HCT116 (cell line): ENCODE data around the gene PRC1. TPM values are rescaled to one million over a fixed set of nuclear protein-coding genes. Genes with fewer than 3 reads are reported as not detected.

Source experiments
- ATAC-seq: fragments of 200-7000 bp; cut with Tn5 transposase; 2 replicates; pipeline ENCODE4 v1.9.1; 2020; ENCODE audit warnings: mild to moderate bottlenecking, moderate library complexity
- BruUV-seq: library from RNA; stranded (reverse); fragments of 400-500 nt; replicated peaks from 2 replicates; lab custom pipeline; 2021; lab: Mats Ljungman, UMichigan
- CTCF ChIA-PET: fragments of 300-600 bp; sonication (Branson Sonifier 250); formaldehyde crosslinking; loops from one replicate; lab custom pipeline; 2021; ENCODE audit warnings: antibody characterized with exemption; lab: Charles Lee
- POLR2A ChIA-PET: fragments of 300-600, 350-600 bp; sonication (Branson Sonifier 250); formaldehyde crosslinking; loops from one replicate; lab custom pipeline; 2021; ENCODE audit warnings: antibody characterized with exemption; lab: Charles Lee
- RAD21 ChIA-PET, 2 experiments: fragments of 300-600 bp; sonication (Branson Sonifier 250); formaldehyde crosslinking; loops; one replicate each; lab custom pipeline; 2023; ENCODE audit warnings: low total read pairs in 2 of 2; ENCODE audit not compliant: uncharacterized antibody in 2 of 2, unreplicated experiment in 2 of 2, low non-redundant PET in 1 of 2; lab: Charles Lee
- DNase-seq: peaks from one replicate; pipeline ENCODE4 v3.0.0-alpha.2; 2010; ENCODE audit warnings: low read depth, low spot score
- H2AFZ ChIP-seq: fragments of 200-600 bp; shearing (Covaris generic), sonication (generic); 2 replicates; pipeline ENCODE4 v1.6.1; 2017; ENCODE audit warnings: low read depth, mixed run types, mixed read lengths, antibody characterized with exemption, low read length; ENCODE audit not compliant: poor library complexity, severe bottlenecking
- H3K27ac ChIP-seq: 2 replicates; pipeline ENCODE4 v1.5.1; 2012; ENCODE audit warnings: low read depth, low read length
- H3K27me3 ChIP-seq: fragments of 200-600 bp; sonication (generic); 2 replicates; pipeline ENCODE4 v1.6.1; 2016; ENCODE audit warnings: mixed run types, low read length, mixed read lengths; ENCODE audit not compliant: insufficient read depth
- H3K36me3 ChIP-seq, 2 experiments: fragments of 200-500 bp in 1 of 2; fragments of 200-600 bp in 1 of 2; sonication (Bioruptor generic) in 1 of 2; sonication (generic) in 1 of 2; 2 replicates each; pipeline versions ENCODE4 v1.5.1 to v1.6.1; 2014 to 2016; ENCODE audit warnings: low read length in 2 of 2, inconsistent platforms in 1 of 2, mixed read lengths in 1 of 2, mixed run types in 1 of 2; ENCODE audit not compliant: insufficient read depth in 2 of 2, control insufficient read depth in 1 of 2
- H3K4me1 ChIP-seq, 2 experiments: fragments of 200-600 bp in 1 of 2; sonication (generic) in 1 of 2; 2 replicates each; pipeline versions ENCODE4 v1.5.1 to v1.6.1; 2012 to 2017; ENCODE audit warnings: low read length in 2 of 2, inconsistent platforms in 1 of 2, mild to moderate bottlenecking in 1 of 2, mixed read lengths in 1 of 2, mixed run types in 1 of 2, moderate library complexity in 1 of 2; ENCODE audit not compliant: insufficient read depth in 2 of 2, control insufficient read depth in 1 of 2
- H3K4me2 ChIP-seq: fragments of 200-600 bp; sonication (generic); 2 replicates; pipeline ENCODE4 v1.6.1; 2017; ENCODE audit warnings: mixed run types, low read length, mixed read lengths
- H3K4me3 ChIP-seq, 2 experiments: fragments of 200-600 bp in 1 of 2; sonication (generic) in 1 of 2; replicated peaks in 1 of 2; 2 replicates each; pipeline ENCODE4 v1.5.1; 2011 to 2016; ENCODE audit warnings: low read length in 2 of 2, control low read depth in 1 of 2, low read depth in 1 of 2, mild to moderate bottlenecking in 1 of 2, mixed read lengths in 1 of 2, mixed run types in 1 of 2
- H3K79me2 ChIP-seq: fragments of 200-600 bp; sonication (generic); 2 replicates; pipeline ENCODE4 v1.6.1; 2017; ENCODE audit warnings: mild to moderate bottlenecking, mixed run types, low read length, moderate library complexity, mixed read lengths; ENCODE audit not compliant: insufficient read depth
- H3K9ac ChIP-seq: fragments of 200-600 bp; sonication (generic); 2 replicates; pipeline ENCODE4 v1.6.1; 2016; ENCODE audit warnings: low read length, mixed read lengths
- H3K9me2 ChIP-seq: fragments of 200-600 bp; sonication (generic), shearing (Covaris generic); 2 replicates; pipeline ENCODE4 v1.6.1; 2017; ENCODE audit warnings: mixed run types, mild to moderate bottlenecking, moderate library complexity; ENCODE audit not compliant: insufficient read depth
- H3K9me3 ChIP-seq, 2 experiments: fragments of 200-500 bp in 1 of 2; fragments of 200-600 bp in 1 of 2; sonication (Bioruptor generic) in 1 of 2; sonication (generic) in 1 of 2; 2 replicates each; pipeline ENCODE4 v1.6.1; 2014 to 2017; ENCODE audit warnings: low read length in 2 of 2, mixed read lengths in 2 of 2, inconsistent platforms in 1 of 2, low read depth in 1 of 2, mild to moderate bottlenecking in 1 of 2, mixed run types in 1 of 2, moderate library complexity in 1 of 2; ENCODE audit not compliant: control insufficient read depth in 1 of 2, insufficient read depth in 1 of 2
- H4K20me1 ChIP-seq: fragments of 200-600 bp; sonication (generic), shearing (Covaris generic); 2 replicates; pipeline ENCODE4 v1.6.1; 2017; ENCODE audit warnings: mixed run types, mild to moderate bottlenecking, moderate library complexity; ENCODE audit not compliant: insufficient read depth
- ATF3 ChIP-seq: IDR thresholded peaks from 2 replicates; pipeline ENCODE4 v1.6.1; 2012
- CBX3 ChIP-seq: IDR thresholded peaks from 2 replicates; pipeline ENCODE4 v1.6.1; 2012; ENCODE audit warnings: low read depth
- EGR1 ChIP-seq: IDR thresholded peaks from 2 replicates; pipeline ENCODE4 v1.6.1; 2012; ENCODE audit warnings: low read depth
- ELF1 ChIP-seq: IDR thresholded peaks from 2 replicates; pipeline ENCODE4 v1.6.1; 2012; ENCODE audit warnings: low read depth, borderline replicate concordance
- EZH2phosphoT487 ChIP-seq: fragments of 200-600 bp; IDR thresholded peaks from 2 replicates; pipeline ENCODE4 v1.6.1; 2018; ENCODE audit warnings: antibody characterized with exemption, borderline replicate concordance
- FOSL1 ChIP-seq: IDR thresholded peaks from 2 replicates; pipeline ENCODE4 v1.6.1; 2012; ENCODE audit warnings: low read depth
- POLR2A ChIP-seq: IDR thresholded peaks from 2 replicates; pipeline ENCODE4 v1.7.0; 2011; ENCODE audit warnings: borderline replicate concordance; ENCODE audit not compliant: insufficient read depth, insufficient read length; ENCODE audit errors: extremely low read depth
- REST ChIP-seq: IDR thresholded peaks from 2 replicates; pipeline ENCODE4 v1.6.1; 2012; ENCODE audit warnings: low read depth
- SIN3A ChIP-seq: IDR thresholded peaks from 2 replicates; pipeline ENCODE4 v1.6.1; 2012; ENCODE audit warnings: low read depth
- SP1 ChIP-seq: IDR thresholded peaks from 2 replicates; pipeline ENCODE4 v1.6.1; 2012; ENCODE audit warnings: low read depth
- TCF7L2 ChIP-seq: IDR thresholded peaks from 2 replicates; pipeline ENCODE4 v1.7.0; 2011; ENCODE audit warnings: borderline replicate concordance, inconsistent platforms; ENCODE audit not compliant: insufficient read depth, insufficient read length; ENCODE audit errors: extremely low read depth
- YY1 ChIP-seq: IDR thresholded peaks from 2 replicates; pipeline ENCODE4 v1.6.1; 2011; ENCODE audit warnings: low read length, low read depth, moderate library complexity, mild to moderate bottlenecking; ENCODE audit not compliant: insufficient replicate concordance; ENCODE audit errors: extremely low read depth
- ZFX ChIP-seq: fragments of 450-650 bp; IDR thresholded peaks from 2 replicates; pipeline ENCODE4 v1.6.1; 2017
- ZNF274 ChIP-seq: fragments of 200-500 bp; sonication (Bioruptor generic); IDR thresholded peaks from 2 replicates; pipeline ENCODE4 v1.6.1; 2014; ENCODE audit warnings: mild to moderate bottlenecking, low read depth, low read length, inconsistent platforms
- intact Hi-C: fragments of 100-400 bp; cut with micrococcal nuclease; formaldehyde crosslinking; loops from 2 replicates; pipeline ENCODE4 v1.10.0; 2022
- total RNA-seq: library from RNA; stranded (reverse); gene quantifications from one replicate; pipeline ENCODE4 v1.2.1, GENCODE V29; 2021; ENCODE audit not compliant: unreplicated experiment

Gene PRC1
- total RNA-seq, 1 experiment from 2014 or later = 186 TPM

GRCh38 chr15:90991587-90992285 lies 2.6 kb downstream of the PRC1 start:
- no peak for DNase-seq
- Histone ChIP-seq H2AFZ (no peak overlapping the region), H3K36me3 (peaks cover 0 to 4% of the 10 kb centered on the region in 2 experiments; a peak in 2 of 4 replicates), H3K4me3 (no peak overlapping the region), H4K20me1 (no peaks in the 10 kb centered on the region), H3K79me2 (peaks cover 96% of the 10 kb centered on the region), H3K27ac (no peak overlapping the region), H3K9me3 (no peaks in the 10 kb centered on the region), H3K9me2 (no peaks in the 10 kb centered on the region), H3K9ac (no peak overlapping the region), H3K4me2 (no peak overlapping the region), H3K4me1 (peaks cover 7 to 19% of the 10 kb centered on the region in 2 experiments), H3K27me3 (no peaks in the 10 kb centered on the region)
- RAD21 ChIA-PET = no interaction called here
- POLR2A ChIA-PET = no interaction called here
- BruUV-seq = no TSS peak
- TF ChIP-seq EZH2phosphoT487 (no peak), EGR1 (no peak), TCF7L2 (no peak), POLR2A (no peak), ZNF274 (no peak), SP1 (no peak), FOSL1 (no peak), SIN3A (no peak), ATF3 (no peak), REST (no peak), ZFX (no peak), ELF1 (no peak), YY1 (no peak), CBX3 (no peak)
- CTCF ChIA-PET = no interaction called here
- ATAC-seq = no peak
- intact Hi-C loops = no loop called here
